Endothelial cell (in vitro differentiated cells): ENCODE results near the gene PLCXD3. TPM values are rescaled to one million over a fixed set of nuclear protein-coding genes. Genes with fewer than 3 reads are reported as not detected.

Experiments
- DNase-seq: peaks from one replicate; pipeline ENCODE4 v3.0.0; 2021; ENCODE audit warnings: low spot score
- H3K27ac Mint-ChIP-seq: one replicate; pipeline ENCODE4 v1.8.0; 2021; ENCODE audit warnings: mixed read lengths, inconsistent platforms; ENCODE audit not compliant: unreplicated experiment
- H3K27me3 Mint-ChIP-seq: one replicate; pipeline ENCODE4 v1.8.0; 2021; ENCODE audit warnings: mild to moderate bottlenecking, moderate library complexity, mixed read lengths, inconsistent platforms; ENCODE audit not compliant: unreplicated experiment
- H3K36me3 Mint-ChIP-seq: one replicate; pipeline ENCODE4 v1.8.0; 2021; ENCODE audit warnings: mild to moderate bottlenecking, low read depth, mixed read lengths, inconsistent platforms; ENCODE audit not compliant: unreplicated experiment
- H3K4me1 Mint-ChIP-seq: one replicate; pipeline ENCODE4 v1.8.0; 2021; ENCODE audit warnings: mild to moderate bottlenecking, mixed read lengths, inconsistent platforms; ENCODE audit not compliant: unreplicated experiment
- H3K4me3 Mint-ChIP-seq: one replicate; pipeline ENCODE4 v1.8.0; 2021; ENCODE audit warnings: mild to moderate bottlenecking, mixed read lengths, inconsistent platforms; ENCODE audit not compliant: unreplicated experiment
- H3K9me3 Mint-ChIP-seq: one replicate; pipeline ENCODE4 v1.8.0; 2021; ENCODE audit warnings: mixed read lengths, inconsistent platforms; ENCODE audit not compliant: unreplicated experiment
- total RNA-seq: library from RNA; stranded (reverse); fragmentation: NEBNext Ultra II Directional; extraction: Animal tissue kit (Norgen Biotek cat#: 25700); gene quantifications from one replicate; pipeline ENCODE4 v1.2.1, GENCODE V29; 2021; ENCODE audit not compliant: unreplicated experiment
- TF ChIP-seq, protein P1 (sequence below): fragments of 200-600 bp; sonication (generic); IDR thresholded peaks from one replicate; pipeline ENCODE4 v1.5.0; 2021; ENCODE audit warnings: antibody characterized with exemption; ENCODE audit not compliant: unreplicated experiment

The PLCXD3 gene
- total RNA-seq, 1 donor from 2014 or later: 0.26 TPM

DNA sequence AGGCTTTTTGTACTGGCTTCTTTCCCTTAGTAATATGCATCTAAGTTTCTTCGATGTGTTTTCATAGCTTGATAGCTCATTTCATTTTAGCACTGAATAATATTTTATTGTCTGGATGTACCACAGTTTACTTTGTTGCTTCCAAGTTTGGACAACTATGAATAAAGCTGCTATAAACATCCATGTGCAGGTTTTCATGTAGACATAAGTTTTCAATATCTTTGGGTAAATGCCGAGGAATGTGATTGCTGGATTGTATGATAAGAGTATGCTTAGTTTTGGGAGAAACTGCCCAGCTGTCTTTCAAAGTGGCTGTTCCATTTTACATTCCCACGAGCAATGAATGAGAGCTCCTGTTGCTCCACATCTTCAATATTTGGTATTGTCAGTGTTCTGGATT is 84.7 kb downstream of the PLCXD3 start:
- TF ChIP-seq, protein P1, sequence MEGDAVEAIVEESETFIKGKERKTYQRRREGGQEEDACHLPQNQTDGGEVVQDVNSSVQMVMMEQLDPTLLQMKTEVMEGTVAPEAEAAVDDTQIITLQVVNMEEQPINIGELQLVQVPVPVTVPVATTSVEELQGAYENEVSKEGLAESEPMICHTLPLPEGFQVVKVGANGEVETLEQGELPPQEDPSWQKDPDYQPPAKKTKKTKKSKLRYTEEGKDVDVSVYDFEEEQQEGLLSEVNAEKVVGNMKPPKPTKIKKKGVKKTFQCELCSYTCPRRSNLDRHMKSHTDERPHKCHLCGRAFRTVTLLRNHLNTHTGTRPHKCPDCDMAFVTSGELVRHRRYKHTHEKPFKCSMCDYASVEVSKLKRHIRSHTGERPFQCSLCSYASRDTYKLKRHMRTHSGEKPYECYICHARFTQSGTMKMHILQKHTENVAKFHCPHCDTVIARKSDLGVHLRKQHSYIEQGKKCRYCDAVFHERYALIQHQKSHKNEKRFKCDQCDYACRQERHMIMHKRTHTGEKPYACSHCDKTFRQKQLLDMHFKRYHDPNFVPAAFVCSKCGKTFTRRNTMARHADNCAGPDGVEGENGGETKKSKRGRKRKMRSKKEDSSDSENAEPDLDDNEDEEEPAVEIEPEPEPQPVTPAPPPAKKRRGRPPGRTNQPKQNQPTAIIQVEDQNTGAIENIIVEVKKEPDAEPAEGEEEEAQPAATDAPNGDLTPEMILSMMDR: no peak
- H3K27me3 Mint-ChIP-seq: no peaks in the 10 kb centered on the region
- no peak for DNase-seq
- no peak overlapping the region for H3K27ac Mint-ChIP-seq
- H3K9me3 Mint-ChIP-seq: no peaks in the 10 kb centered on the region
- H3K4me1 Mint-ChIP-seq: peaks cover 20% of the 10 kb centered on the region
- no peaks in the 10 kb centered on the region for H3K36me3 Mint-ChIP-seq
- no peak overlapping the region for H3K4me3 Mint-ChIP-seq

- H3K36me3 Mint-ChIP-seq: no peaks in the 10 kb centered on the region
- H3K27me3 Mint-ChIP-seq: no peaks in the 10 kb centered on the region
- no peaks in the 10 kb centered on the region for H3K9me3 Mint-ChIP-seq
- no peak for DNase-seq
- H3K4me1 Mint-ChIP-seq: no peaks in the 10 kb centered on the region
- TF ChIP-seq, protein P1: no peak
- H3K27ac Mint-ChIP-seq: no peak overlapping the region
- H3K4me3 Mint-ChIP-seq: no peak overlapping the region
These were observed 89.8 kb downstream of the PLCXD3 start for GRCh38 chr5:41420492-41421067.

DNA sequence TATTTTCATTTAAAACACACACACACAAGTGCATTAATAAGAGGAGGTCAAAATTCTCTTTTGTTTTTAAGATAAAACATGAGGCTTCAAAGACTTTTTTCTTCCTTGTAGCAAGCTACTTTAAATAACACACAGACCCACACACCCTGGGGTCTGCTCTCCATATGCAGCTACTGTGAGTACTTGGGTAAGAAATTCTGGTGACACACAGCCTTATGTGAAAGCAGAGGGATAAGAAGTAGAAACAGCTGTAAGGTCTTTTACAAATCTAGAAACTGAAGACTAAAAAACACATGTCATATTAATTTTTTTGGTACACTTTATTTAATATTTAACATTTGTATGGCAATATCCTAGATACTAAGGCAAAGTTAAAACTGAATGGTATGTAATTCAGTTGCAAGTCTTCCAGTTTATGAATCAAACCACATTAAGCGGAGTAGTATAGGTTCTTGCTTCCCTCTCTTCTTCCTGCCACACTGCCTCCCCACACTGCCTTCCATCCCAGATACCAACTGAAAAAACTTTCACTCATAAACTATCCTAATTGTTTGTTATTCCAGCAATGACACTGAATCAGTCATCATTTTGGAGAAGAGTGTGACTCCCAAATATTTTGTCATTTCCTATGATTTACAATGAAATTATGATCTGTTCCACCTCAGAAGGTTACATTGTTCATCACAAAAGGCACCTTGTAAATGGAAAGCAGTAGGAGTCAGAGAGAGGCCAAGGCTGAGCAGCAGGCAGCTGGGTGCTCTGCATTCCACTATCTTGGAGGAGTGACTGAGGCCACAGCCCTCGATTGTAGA is 92.0 kb downstream of the PLCXD3 start:
- no peak for DNase-seq
- no peak overlapping the region for H3K27ac Mint-ChIP-seq
- no peak overlapping the region for H3K4me3 Mint-ChIP-seq
- H3K4me1 Mint-ChIP-seq: no peaks in the 10 kb centered on the region
- no peaks in the 10 kb centered on the region for H3K27me3 Mint-ChIP-seq
- H3K36me3 Mint-ChIP-seq: no peaks in the 10 kb centered on the region
- no peaks in the 10 kb centered on the region for H3K9me3 Mint-ChIP-seq
- TF ChIP-seq, protein P1: no peak

GRCh38 chr5:41416336-41416735 is 94.1 kb downstream of the PLCXD3 start:
- Mint-ChIP-seq H3K36me3 (no peaks in the 10 kb centered on the region), H3K27me3 (no peaks in the 10 kb centered on the region), H3K4me3 (no peak overlapping the region), H3K9me3 (no peaks in the 10 kb centered on the region), H3K27ac (no peak overlapping the region), H3K4me1 (no peaks in the 10 kb centered on the region)
- TF ChIP-seq, protein P1: no peak
- DNase-seq: no peak

DNA sequence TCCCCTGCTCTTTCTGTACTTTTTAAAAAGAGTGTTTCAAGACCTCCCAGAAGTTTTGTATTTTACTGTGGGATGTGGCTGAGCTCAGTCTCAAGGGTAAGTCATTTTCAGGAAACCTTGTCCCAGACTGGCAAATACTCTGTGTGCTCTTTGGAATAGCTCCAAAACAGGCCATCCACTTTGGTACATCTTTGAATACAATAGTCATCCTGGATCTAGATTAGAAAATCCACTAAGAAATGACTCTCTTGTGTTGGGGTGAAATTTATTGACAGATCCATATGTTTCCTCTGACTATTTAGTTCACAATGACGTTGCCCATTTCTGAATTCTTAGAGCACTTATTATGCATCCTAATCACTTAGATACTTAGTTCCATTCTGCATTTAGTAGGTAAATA is 95.2 kb downstream of the PLCXD3 start:
- no peaks in the 10 kb centered on the region for H3K36me3 Mint-ChIP-seq
- DNase-seq: no peak

More for the DNA sequence above, 95.2 kb downstream of the PLCXD3 start:
- H3K27ac Mint-ChIP-seq: no peak overlapping the region
- H3K27me3 Mint-ChIP-seq: no peaks in the 10 kb centered on the region
- H3K9me3 Mint-ChIP-seq: no peaks in the 10 kb centered on the region
- H3K4me3 Mint-ChIP-seq: no peak overlapping the region
- H3K4me1 Mint-ChIP-seq: no peaks in the 10 kb centered on the region
- TF ChIP-seq, protein P1: no peak
